ENCODE measurements around the gene RAB30.
"Not testable (repeated sequence)": the region's sequence is repeated elsewhere in the genome, so short reads cannot be mapped to it uniquely, and the experiment has no call there.

Gene RAB30

DNA sequence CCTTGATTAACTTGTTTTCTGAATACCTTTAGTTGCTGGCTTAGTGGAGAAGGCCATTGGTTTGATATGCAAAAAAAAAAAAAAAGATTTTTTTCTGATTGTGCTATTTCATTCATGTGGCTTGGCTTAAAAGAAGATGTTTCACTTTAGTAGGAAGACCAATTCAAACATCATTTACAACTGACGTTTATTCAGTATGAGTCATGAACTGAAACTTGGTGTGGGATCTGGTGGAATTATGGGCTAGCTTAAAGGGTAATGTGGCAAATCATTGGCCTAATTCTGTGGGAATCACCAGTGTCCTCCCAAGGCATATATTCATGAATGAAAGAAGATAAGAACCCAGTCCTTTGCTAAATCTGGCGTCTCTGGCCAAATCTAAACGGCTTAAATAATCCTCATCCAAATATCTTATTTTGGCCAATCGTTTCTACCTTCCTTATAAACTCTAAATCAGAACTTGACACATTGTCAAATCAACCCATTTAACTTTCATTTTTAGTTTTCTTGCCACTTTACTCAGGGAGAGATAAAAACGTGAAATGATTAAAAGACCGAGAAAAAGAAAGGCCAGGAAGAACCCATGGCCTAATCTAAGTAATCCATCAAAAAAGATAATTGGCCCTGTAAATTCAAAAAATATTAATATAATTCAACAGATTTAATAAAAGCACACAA, 93.1 kb downstream of the RAB30 start:
- no peak for DNase-seq

DNA sequence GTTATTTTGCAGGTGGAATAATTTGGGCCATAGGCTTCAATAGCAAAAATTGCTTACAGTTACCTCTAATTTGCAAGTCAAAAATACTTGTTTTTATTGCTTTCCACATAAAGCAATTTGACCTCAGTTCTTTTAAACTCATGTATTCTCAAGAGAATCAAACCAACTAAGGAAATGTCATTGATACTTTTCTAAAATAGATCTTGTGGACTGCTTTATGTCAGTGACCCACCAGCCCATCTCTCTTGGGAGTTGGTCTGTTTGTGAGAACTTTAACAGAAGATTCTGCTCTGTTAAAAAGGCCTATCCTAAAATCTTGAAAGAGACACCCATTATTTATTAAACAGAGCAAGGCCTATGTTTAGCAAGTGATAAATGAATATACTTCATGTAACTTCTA, 94.9 kb downstream of the RAB30 start:
- DNase-seq, result no peak

DNA sequence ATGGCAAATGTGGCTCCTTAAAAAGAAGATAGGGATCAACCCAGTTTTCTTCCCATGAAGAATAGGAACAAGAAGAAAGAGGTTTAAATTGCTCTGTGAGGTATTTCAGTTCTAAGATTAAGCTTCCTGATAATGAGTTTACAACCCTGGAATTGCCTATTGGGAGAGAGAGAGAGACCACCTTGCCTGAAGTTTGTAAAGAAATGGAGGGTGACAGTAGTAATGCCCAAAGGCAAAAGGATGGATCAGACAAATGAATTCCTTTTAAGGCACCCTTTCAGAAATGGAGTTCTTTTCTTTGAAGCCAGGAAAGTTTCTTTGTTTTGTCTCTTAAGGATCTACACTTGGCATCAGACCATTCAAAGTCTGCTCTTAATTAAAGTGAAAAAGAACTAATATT, 95.8 kb downstream of the RAB30 start:
- no peak for DNase-seq

DNA sequence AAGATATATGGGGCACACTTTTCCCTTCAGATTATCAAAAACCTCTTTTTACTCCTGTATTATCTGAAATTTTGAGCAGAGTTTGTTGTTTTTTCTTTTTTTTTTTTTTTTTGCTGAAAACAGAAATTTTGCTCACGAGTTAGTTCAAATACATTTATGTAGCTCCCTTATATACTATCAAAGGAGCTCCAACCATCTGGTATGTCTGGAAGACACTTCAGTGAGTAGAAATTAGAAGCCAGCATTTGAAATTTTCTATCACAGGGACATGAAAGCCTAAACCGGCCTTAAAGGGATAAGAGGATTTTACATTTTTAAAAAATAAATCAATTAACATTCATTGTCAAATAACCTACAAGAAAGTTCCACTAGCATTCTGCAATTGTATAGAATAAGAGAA, 96.8 kb downstream of the RAB30 start:
- no peak for DNase-seq

DNA sequence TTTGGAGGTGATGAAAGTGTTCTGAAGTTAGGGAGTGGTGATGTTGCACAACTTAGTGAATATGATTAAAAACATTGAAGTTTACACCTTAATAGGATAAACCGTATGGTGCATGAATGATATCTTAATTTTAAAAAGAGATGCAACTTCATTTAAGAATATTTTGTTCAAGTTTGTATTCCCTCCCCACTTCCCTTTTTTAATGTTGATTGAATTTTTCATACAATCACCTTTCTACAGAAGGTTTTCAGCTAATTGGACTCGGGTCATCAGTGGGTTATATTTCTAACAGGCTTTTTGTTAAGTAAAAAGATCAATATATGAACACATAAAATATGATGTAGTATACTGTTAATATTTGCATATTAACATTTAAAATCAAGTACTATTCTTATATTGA, 97.6 kb downstream of the RAB30 start:
- DNase-seq, result no peak

DNA sequence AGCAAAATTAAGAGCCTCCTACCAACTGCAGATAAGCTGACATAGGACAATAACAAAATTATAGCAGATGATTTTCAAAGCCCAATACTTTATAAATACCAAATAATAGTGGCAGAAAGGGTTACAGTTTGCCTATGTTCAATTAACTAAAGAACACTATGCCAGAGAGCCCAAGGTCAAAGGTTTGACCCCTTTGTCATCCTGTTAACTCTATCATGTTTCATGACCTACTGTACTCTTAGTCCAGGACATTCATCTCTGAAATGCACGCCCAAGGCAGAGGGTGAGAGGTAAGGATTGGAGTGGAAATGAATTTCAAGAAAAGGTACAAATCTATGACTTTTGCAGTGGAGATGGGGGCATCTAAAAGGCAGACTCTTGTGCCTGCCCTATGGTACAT, 99.6 kb downstream of the RAB30 start:
- DNase-seq, result no peak

DNA sequence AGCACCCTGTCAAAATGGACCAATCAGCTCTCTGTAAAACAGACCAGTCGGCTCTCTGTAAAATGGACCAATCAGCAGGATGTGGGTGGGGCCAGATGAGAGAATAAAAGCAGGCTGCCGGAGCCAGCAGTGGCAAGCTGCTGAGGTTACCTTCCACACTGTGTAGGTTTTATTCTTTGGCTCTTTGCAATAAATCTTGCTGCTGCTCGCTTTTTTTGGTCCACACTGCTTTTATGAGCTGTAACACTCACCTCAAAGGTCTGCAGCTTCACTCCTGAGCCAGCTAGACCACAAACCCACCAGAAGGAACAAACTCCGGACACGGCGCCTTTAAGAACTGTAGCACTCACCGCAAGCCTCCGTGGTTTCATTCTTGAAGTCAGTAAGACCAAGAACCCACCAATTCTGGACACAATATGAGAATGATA, 100.2 kb downstream of the RAB30 start:
- DNase-seq, result not testable (repeated sequence)

DNA sequence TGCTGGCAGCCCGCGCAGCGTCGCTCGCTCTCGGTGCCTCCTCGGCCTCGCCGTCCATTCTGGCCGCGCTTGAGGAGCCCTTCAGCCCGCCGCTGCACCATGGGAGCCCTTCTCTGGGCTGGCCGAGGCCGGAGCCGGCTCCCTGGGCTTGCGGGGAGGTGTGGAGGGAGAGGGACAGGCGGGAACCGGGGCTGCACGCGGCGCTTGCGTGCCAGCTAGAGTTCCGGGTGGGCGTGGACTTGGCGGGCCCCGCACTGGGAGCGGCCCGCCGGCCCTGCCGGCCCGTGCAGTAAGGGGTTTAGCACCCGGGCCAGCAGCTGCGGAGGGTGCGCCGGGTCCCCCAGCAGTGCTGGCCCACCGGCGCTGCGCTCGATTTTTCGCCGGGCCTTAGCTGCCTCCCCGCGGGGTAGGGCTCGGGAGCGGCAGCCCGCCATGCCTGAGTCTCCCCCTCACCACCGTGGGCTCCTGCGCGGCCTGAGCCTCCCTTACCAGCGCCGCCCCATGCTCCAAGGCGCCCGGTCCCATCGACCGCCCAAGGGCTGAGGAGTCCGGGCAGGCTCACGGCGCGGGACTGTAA, 101.1 kb downstream of the RAB30 start:
- not testable (repeated sequence) for DNase-seq

DNA sequence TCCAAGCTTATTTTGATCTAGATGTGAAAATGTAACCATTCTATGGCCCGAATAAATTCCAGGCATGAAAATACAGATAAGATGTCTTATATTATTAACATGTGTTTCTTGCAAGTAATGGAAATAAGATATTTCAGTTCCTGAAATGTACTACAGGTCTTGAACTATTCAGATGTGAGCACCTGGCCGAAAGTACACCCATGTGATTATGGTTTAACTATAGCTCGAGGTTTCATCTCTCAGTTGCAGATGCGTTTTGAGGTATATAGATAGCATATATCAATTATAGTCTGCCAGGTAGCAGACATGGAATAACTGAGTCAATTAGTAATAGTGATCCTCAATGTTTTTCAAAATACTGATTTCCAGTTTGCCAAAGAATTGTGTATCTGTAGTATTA, 101.9 kb downstream of the RAB30 start:
- no peak for DNase-seq

DNA sequence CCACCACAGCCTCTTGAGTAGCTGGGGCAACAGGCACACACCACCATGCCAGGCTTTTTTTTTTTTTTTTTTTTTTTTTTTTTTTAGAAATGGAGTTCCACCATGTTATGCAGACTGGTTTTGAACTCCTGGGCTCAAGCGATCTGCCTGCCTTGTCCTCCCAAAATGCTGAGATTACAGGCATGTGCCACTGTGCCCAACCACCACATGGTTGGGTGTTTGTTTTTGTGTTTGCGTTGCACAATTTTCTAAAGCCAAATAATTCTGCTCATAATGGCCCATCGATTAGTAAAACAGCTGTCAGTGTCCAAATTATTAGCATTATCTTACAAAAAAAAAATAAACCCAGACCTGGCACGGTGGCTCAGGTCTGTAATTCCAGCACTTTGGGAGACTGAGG, 104.3 kb downstream of the RAB30 start:
- DNase-seq, result no peak

DNA sequence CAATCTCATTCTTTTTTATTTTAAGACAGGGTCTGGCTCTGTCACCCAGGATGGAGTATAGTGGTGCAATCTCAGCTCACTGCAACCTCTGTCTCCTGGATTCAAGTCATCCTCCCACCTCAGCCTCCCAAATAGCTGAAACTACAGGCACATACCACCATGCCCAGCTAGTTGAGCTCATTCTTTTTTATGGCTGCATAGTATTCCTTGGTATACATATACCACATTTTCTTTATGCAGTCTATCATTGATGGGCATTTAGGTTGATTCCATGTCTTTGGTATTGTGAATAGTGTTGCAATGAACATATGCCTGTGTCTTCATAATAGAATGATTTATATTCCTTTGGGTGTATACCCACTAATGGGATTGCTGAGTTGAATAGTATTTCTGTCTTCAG, 109.7 kb downstream of the RAB30 start:
- DNase-seq, result not testable (repeated sequence)

DNA sequence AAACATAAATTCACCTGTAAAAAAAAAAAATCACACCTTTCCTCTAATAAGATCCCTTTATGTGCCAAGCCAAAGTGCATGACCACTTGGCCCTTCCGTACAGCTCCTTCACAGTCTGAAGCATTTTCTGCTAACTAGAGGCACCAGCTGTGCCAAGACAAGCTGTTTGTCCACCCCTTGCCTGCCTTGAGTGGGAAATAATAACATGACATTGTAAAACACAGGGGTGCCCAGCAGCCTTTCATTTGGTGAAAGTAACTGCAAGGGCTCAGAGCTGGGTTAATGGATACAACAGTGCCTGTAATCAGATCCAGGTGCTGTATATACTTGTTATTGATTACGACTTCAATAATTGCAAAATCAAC, 110.9 kb downstream of the RAB30 start:
- DNase-seq, result no peak

DNA sequence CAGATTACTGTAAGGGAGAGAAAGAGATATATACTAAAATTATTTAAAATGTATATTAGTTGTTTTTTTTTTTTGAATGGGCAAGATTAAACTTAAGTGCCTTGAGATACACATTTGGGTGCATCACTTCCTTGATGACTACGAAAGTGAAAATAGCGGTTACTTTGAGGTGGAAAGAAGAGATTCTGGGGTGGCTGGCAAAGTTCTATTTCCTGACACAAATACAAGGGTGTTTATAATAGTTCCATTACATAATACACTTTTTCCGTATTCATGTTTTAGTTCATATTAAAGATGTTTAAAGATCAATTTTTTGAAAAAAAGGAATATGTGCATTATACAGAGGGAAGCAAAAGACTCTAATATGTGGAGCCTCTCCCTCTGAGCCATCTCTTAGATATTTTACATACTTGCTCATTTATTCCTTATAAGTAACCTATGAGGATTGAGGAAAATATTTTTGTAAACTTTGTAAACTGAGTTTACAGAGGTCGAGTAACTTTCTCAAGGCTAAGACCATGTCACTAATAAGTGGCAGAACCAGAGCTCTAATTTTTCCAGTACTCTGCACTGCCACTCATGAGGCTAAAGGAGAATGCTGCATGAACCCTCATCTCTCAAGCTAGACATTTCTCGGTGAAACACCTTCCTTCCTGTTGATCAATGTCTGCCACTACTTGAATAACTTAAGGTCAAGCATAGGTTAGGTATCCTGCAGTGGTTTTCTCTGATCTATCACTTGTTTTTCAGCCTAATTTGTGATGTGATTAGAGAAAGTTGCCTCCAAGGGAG, 111.5 kb downstream of the RAB30 start:
- DNase-seq, result no peak

DNA sequence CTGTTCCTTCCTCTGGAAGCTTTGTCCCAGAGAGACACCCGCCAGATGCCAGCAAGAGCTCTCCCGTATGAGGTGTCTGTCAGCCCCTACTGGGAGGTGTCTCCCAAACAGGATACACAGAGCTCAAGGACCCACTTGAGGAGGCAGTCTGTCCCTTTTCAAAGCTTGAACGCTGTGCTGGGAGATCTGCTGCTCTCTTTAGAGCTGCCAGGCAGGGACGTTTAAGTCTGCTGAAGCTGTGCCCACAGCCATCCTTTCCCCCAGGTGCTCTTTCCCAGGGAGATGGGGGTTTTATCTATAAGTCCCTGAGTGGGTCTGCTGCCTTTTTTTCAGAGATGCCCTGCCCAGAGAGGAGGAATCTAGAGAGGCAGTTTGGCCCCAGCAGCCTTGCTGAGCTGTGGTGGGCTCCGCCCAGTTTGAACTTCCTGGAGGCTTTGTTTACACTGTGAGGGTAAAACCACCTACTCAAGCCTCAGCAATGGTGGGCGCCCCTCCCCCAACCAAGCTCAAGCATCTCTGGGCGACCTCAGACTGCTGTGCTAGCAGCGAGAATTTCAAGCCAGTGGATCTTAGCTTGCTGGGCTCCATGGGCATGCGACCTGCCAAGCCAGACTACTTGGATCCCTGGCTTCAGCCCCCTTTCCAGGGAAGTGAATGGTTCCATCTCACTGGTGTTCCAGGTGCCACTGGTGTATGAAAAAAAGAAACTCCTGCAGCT, 115.8 kb downstream of the RAB30 start:
- not testable (repeated sequence) for DNase-seq

DNA sequence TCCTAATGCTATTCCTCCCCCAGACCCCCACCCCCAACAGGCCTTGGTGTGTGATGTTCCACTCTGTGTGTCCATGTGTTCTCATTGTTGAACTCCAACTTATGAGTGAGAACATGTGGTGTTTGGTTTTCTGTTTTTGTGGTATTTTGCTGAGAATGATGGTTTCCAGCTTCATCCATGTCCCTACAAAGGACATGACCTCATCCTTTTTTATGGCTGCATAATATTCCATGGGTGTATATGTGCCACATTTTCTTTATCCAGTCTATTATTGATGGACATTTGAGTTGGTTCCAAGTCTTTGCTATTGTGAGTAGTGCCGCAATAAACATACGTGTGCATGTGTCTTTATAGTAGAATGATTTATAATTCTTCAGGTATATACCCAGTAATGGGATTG, 121.2 kb downstream of the RAB30 start:
- DNase-seq, result not testable (repeated sequence)

DNA sequence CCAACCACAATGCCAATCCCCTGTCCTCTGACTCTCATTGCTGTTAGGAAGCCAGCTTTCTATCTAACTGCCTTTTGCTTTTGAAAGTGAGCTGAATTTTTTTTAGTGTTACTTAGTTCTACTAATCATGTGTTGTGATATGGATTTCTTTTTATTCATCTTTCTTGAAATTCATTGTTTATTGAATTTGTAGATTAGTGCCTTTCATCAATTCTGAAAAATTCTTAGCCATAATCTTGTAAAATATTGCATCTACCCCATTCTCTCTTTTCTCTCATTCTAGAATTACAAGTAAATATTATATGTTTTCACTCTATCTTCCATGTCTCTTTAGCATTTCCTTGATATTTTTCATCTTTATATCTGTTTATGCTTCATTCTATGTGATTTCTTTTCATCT, 122.3 kb downstream of the RAB30 start:
- DNase-seq, result no peak

DNA sequence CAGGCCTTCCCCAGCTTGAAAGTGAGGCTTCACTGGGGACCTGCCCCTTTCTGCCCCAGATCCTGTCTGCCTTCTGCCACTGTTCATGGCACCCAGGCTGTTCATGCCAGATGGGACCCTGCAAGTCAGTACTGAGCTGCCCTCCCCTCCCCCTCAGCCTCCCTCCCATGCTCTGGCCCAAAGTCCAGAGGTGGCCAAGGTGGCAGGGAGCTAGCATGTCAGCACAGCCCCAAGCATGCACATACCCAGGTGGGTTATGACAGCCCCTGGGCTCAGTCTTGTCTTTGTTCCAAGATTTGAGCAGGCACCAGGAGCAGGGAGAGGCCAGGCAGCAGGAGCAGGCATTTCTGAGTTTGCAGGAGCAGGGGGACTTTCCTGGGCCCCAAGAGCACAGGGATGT, 126.0 kb downstream of the RAB30 start:
- DNase-seq, result no peak

DNA sequence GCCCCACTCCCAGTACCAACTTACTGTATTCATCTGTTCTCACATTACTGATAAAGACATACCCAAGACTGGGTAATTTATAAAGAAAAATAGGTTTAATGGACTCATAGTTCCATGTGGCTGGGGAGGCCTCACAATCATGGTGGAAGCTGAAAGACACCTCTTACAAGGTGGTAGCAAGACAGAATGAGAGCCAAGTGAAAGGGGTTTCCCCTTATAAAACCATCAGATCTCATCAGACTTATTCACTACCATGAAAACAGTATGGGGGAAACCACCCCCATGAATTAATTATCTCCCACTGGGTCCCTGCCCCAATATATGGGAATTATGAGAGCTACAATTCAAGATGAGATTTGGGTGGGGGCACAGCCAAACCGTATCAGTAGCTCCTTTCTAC, 126.7 kb downstream of the RAB30 start:
- not testable (repeated sequence) for DNase-seq

DNA sequence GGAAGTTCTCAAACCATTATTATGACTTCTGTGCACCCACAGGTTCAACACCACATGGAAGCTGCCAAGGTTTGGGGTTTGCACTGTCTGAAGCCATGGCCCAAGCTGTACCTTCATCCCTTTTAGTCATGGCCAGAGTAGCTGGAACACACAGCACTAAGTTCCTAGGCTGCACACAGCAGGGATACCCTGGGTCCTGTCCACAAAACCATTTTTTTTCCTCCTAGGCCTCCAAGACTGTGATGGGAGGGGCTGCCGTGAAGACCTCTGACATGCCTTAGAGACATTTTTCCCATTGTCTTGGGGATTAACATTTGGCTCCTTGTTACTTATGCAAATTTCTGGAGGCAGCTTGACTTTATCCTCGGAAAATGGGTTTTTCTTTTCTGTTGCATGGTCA, 127.5 kb downstream of the RAB30 start:
- no peak for DNase-seq

DNA sequence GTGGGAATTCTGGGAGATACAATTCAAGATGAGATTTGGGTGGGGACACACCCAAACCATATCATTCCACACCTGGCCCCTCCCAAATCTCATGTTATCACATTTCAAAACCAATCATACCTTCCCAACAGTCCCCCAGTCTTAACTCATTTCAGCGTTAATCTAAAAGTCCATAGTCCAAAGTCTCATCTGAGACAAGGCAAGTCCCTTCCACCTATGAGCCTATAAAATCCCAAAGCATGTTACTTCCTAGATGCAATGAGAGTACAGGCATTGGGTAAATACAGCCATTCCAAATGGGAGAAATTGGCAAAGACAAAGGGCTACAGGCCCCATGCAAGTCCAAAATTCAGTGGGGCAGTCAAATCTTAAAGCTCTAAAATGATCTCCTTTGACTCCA, 128.3 kb downstream of the RAB30 start:
- not testable (repeated sequence) for DNase-seq

DNA sequence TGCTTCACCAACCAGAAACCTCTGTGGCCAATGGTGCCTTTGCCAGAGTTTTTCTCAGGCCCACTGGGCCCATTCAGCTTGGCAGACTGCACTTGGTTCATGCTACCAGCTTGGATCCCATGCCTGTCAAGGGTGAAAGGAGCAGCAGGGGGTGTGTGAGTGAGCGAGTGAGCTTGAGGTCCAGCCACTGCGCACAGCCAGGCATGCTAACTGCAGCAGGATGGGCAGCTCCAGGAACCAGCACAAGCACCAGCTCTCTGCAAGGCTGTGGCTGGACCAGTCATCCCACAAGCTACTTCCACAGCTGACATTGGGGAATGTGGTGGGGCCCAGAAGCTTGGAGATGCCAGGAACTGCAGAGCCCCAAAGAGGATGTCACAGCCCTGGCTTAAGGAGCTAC, 129.3 kb downstream of the RAB30 start:
- no peak for DNase-seq

DNA sequence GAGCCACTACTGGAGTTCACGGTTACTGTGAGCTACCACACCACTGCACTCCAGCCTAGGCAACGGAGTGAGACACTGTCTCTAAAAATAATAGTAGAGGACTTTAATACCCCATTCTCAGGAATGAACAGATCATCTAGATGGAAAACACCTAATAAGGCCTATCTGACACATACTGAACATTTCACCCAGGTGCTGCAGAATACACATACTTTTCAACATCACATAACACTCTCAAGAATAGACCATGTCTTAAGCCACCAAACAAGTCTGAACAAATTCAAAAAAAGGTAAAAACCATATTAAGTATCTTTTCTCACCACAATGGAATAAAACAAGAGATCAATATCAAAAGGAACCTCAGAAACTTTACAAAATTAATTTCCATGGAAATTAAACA, 132.2 kb downstream of the RAB30 start:
- no peak for DNase-seq

DNA sequence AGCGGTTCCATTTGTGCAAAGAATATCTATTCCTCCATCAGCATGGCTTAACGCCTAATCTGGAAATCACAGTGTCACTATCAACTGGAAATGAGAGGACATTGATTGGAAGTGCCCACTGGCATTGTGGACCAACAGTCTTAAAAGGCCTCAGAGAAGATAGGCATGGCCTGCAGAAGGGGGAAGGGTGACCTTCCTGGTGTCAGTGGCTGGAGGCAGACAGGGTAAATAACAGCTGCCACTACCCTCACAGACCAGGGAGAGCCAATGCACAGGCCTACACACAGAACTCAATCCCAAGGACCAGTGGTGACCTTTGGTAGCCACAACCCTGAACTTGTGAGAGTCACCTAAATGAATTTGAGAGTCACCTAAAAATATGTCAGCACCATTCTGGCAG, 134.1 kb downstream of the RAB30 start:
- DNase-seq, result no peak

DNA sequence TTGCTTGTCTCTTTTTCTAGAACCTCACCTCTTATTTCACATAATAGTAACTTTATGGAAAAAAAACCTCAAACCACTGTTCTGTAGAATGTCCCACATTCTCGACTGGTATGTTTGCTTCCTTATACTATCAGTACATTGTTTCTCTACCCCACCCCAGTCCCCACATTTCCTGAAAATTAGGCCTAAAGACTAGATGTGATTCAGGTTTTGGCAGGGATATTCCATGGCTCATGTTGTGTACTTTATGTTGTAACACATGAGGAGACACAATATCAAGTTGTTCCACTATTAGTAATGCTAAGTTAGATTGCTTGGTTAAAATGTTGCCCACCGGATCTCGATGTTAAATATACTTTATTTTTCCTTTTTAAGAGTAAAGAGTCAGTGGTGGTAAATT, 135.4 kb downstream of the RAB30 start:
- DNase-seq, result no peak

All from right forelimb (tissue), 1 donor.